Activated effector memory CD4-positive, alpha-beta T cell treated with anti-CD3 and anti-CD28 coated beads, Interleukin-2, amount 50 U/mL, for 16 hours (primary cell): Measurements from ENCODE around the gene STX1A.
"Not testable (repeated sequence)": the region's sequence is repeated elsewhere in the genome, so short reads cannot be mapped to it uniquely, and the experiment has no call there.

Experiments used
- DNase-seq: peaks from one replicate; pipeline ENCODE4 v3.0.0-alpha.2; 2020

The STX1A gene

GRCh38 chr7:73680501-73680900, 39.0 kb downstream of the STX1A start:
- no peak for DNase-seq

- no peak for DNase-seq
Measured at GRCh38 chr7:73679709-73680108, 39.8 kb downstream of the STX1A start.

- DNase-seq = no peak
Measured at GRCh38 chr7:73678862-73679261, 40.6 kb downstream of the STX1A start.

- not testable (repeated sequence) for DNase-seq
Measured at GRCh38 chr7:73676062-73676461, 43.4 kb downstream of the STX1A start.

GRCh38 chr7:73674468-73675124, 44.9 kb downstream of the STX1A start:
- no peak for DNase-seq

- no peak for DNase-seq
Measured at GRCh38 chr7:73671857-73672445, 47.5 kb downstream of the STX1A start.

- DNase-seq = no peak
Measured at GRCh38 chr7:73671322-73671661, 48.2 kb downstream of the STX1A start.

- DNase-seq = no peak
Measured at GRCh38 chr7:73669858-73670385, 49.5 kb downstream of the STX1A start.

- DNase-seq = no peak
Measured at GRCh38 chr7:73669288-73669701, 50.2 kb downstream of the STX1A start.

GRCh38 chr7:73668886-73669230, 50.6 kb downstream of the STX1A start:
- DNase-seq = no peak

GRCh38 chr7:73668103-73668885, 51.2 kb downstream of the STX1A start:
- DNase-seq = no peak

GRCh38 chr7:73667344-73668102, 51.9 kb downstream of the STX1A start, which contains the start of gene VPS37D:
TSS of gene VPS37D (plus strand) at chr7:73667831. CDS start at chr7:73667959, 128 bp downstream.
- DNase-seq = peak; percentile 98

- no peak for DNase-seq
Measured at GRCh38 chr7:73663033-73663432, 56.4 kb downstream of the STX1A start.

- DNase-seq = not testable (repeated sequence)
Measured at GRCh38 chr7:73660594-73660993, 58.9 kb downstream of the STX1A start.

- no peak for DNase-seq
Measured at GRCh38 chr7:73659983-73660382, 59.5 kb downstream of the STX1A start.

- DNase-seq = not testable (repeated sequence)
Measured at GRCh38 chr7:73655309-73655708, 64.2 kb downstream of the STX1A start.

- no peak for DNase-seq
Measured at GRCh38 chr7:73652541-73652949, 66.9 kb downstream of the STX1A start.

GRCh38 chr7:73650524-73650923, 68.9 kb downstream of the STX1A start:
- DNase-seq = no peak

GRCh38 chr7:73649576-73649975, 69.9 kb downstream of the STX1A start:
- no peak for DNase-seq
